DMS53 (cell line): ENCODE results near the gene ISX.

Source experiments
- DNase-seq: peaks from one replicate; lab custom pipeline; 2025; lab: John Stamatoyannopoulos, UW

The ISX gene

GRCh38 chr22:35053060-35053835 is 12.7 kb upstream of the ISX start:
- no peak for DNase-seq

- no peak for DNase-seq
Measured at GRCh38 chr22:35054064-35054463, 11.9 kb upstream of the ISX start.

GRCh38 chr22:35056486-35056885 is 9.5 kb upstream of the ISX start:
- no peak for DNase-seq

DNA sequence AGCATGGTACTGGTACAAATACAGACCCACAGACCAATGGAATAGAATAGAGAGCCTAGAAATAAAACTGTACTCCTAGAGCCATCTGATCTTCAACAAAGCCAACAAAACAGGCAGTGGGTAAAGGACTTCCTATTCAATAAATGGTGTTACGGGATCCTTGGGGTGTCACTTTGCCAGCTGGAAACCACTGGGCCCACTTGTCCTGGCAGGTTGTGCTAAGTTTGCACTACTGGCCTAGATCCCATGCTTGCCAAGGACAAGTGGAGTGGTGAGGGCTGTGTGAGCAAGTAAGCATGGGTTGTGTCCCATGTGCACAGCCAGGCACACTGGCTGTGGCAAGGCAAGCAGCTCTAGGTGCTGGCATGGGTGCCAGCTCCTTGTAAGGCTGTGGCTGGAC is 8.8 kb upstream of the ISX start:
- no peak for DNase-seq

DNA sequence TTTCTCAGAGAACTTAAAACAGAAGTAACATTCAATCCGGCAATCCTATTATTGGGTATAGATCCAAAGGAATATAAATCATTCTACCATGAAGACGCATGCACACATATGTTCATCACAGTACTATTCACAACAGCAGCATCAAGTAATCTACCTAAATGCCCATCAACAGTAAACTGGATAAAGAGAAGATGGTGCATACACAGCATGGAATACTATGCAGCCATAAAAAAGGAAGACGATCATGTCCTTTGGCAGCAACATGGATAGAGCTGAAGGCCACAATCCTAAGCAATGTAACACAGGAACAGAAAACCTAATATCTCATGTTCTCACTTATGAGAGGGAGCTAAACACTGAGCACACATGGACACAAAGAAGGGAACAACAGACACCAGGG is 6.3 kb upstream of the ISX start:
- DNase-seq, result no peak

DNA sequence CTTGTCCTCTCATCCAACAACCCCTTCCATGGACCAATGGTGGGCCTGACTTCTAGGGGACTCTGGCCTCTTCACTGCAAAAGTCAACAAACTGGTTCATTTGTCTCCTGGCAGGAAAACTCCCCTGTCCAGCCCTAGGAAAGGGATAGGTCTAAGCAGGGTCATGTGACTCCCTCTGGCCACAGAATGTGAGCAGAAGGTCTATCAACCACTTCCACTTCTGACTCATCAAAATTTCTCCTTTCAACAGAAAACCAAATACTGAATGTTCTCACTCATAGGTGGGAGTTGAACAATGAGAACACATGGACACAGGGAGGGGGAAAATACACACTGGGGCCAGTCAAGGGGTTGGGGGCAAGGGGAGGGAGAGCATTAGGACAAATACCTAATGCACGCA is 1.3 kb upstream of the ISX start:
- DNase-seq, result no peak

GRCh38 chr22:35065183-35065582 is 775 bp upstream of the ISX start:
- no peak for DNase-seq

- DNase-seq, result no peak
Measured at GRCh38 chr22:35066768-35067167, 810 bp downstream of the ISX start.

GRCh38 chr22:35069541-35069940 is 3.6 kb downstream of the ISX start:
- no peak for DNase-seq

DNA sequence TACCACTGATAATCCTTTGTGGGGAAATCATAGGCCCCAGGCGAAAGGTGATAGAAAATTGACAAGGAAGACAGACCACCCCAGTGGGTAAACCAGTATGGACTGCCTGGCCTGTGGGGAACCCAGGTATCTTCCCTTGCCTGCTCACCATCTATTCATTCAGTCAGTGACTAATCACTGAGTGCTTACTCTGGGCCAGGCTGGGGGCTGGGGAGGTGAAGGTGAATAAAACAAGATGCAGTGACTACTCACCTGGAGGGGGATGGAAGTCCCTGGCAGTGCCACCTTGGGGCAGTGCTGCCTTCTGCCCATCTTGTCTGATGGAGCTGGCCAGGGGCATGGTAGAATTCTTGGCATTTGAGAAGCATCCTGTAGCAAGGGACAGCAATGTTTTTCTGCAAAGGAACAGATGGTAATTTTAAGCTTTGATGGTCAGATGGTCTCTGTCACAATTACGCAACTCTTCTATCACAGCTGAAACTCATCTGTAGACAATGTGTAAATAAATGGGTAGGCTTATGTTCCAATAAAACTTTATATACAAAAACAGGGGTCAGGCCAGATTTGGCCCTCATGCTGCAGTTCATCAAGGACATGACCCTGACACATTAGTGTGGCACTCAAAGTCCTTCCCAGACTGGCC is 4.6 kb downstream of the ISX start:
- DNase-seq, result no peak

DNA sequence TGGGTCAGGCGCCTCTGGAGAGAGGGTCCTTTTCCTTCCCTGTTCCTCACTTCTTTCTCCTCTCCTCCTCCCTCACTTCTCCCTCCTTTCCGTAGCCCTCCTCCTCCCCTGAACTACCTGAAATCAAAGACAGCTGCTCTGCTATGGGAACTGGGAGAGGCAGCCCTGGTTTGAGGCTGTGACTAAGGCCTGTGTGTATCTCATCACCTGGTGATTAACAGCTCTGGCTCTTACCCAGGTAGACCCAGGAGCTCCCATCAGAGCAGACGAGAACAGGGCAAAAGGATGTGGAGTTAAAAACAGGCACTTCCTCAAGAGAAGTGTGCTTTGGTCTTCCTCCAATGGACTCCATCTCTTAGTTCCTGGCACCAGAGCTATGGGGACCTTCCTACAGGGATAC is 5.8 kb downstream of the ISX start:
- no peak for DNase-seq

GRCh38 chr22:35072925-35073324 is 7.0 kb downstream of the ISX start:
- no peak for DNase-seq

DNA sequence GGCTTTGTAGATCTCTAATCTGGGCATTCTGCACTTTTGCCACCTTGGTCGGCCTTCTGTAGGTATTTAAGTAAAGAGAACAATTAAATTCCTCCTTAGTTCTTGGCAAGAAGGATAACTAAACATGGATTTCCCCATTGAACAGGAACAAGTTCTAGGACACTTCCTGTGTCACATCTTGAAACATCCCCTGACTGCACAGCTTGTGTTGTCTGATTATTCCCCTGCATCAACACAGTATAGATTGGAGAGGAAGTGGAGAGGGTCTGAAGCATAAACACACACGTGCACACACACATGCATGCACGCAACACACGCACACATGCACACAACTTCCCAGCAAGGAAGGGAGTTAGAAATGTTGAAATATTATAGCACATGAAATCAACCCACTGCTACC is 8.6 kb downstream of the ISX start:
- no peak for DNase-seq

DNA sequence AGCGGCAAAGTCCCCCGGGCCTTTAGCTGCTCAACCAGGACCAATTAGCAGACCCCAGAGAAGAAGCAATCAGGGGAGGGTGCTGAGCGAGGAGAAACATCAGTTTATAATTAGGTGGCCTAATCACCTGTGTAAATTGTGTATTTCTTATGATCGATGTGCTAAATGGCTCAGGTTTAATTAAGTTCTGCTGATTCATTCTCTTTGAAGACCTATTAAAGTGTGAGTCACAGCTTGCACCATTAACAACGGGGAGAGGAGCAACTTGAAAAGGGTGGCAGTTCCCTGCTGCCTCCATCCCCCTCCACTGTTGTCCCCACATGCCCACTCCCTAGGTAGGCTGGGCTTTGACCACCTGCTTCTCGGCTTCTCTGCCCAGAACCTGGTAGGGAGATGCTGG is 10.7 kb downstream of the ISX start:
- DNase-seq, result no peak

GRCh38 chr22:35085621-35086020 is 19.7 kb downstream of the ISX start:
- DNase-seq, result no peak

DNA sequence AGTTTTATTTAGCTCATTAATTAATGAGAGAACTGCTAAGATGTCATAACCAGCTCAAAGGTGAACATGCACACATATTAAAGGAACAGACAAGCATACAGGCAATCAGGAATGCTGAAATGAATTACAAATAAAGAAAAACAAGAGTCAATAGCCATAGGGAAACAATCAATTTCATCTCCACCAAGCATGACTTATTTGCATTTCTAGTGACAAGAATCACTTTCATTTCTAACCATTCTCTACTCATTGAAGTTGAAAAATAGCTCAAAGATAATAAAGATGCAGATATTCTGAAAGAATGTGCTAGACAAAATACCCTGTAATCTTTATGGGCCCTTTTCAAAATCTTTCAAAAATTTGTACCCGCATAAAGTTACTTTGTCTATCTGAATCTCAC is 23.2 kb downstream of the ISX start:
- no peak for DNase-seq

- no peak for DNase-seq
Measured at GRCh38 chr22:35092406-35092805, 26.4 kb downstream of the ISX start.

DNA sequence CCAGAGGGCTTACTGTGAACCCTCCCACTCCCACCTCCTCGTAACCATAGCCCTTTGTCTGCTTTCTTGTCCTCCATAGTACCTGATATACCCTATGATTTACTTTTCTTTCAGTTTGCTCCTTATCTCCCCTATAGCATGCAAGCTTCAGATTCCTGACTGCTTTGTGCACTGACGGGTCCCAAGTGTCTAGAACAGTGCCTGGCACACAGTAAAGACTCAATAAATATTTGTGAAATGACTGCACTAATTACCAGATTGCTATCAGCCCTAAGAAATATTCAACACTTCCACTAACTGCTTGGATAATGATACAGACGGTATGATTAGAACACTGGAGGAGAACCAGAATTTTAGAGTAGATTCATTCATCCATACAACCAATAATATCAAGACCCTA is 33.0 kb downstream of the ISX start:
- no peak for DNase-seq

- DNase-seq, result no peak
Measured at GRCh38 chr22:35099883-35100282, 33.9 kb downstream of the ISX start.

DNA sequence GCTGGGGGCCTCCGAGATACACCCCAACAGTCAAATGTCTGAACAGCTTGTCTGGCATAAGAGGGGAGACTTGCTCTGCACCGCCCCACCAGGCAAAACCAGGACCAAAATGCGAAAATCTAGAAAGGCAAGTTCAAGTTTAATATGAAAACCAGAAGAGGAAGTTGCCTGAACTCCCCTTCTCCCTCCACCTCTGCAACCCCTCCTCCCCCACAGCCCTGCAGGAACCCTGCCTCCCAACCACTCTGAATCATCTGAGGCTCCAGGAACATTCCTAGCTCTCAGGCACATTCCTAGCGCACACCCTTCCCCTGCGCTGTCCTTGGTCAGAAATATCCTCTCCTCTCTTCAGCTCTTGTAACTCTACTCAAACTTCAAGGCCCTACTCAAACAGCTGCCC is 36.7 kb downstream of the ISX start:
- no peak for DNase-seq

- no peak for DNase-seq
Measured at GRCh38 chr22:35103761-35104160, 37.8 kb downstream of the ISX start.

GRCh38 chr22:35104491-35104890 is 38.5 kb downstream of the ISX start:
- DNase-seq, result no peak

GRCh38 chr22:35109616-35110015 is 43.7 kb downstream of the ISX start:
- no peak for DNase-seq

DNA sequence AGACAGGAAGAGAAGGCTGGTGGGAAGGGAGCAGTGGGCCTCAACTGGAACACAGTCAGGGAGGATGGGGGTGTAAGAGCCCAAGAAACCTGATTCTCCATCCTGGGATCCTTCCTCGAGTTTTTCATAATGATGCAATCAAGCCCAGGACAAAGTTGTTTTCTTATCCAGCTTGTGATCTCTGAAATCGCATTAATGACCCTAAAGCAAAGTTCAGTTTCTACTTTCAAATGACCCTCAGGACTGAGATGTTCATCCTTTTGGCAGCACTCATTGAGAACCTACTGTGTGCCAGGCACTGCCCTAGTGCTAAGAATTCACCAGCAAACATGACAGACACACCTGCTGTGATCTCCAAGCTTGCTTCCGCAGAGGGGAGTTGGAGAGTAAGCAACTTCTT is 45.3 kb downstream of the ISX start:
- no peak for DNase-seq
